ENCODE data around the gene PTTG1IP2. TPM values are rescaled to one million over a fixed set of nuclear protein-coding genes. Genes with fewer than 3 reads are reported as not detected.

The PTTG1IP2 gene
- total RNA-seq, result 4.1 TPM in 1 of 2 replicates, not detected in the other

DNA sequence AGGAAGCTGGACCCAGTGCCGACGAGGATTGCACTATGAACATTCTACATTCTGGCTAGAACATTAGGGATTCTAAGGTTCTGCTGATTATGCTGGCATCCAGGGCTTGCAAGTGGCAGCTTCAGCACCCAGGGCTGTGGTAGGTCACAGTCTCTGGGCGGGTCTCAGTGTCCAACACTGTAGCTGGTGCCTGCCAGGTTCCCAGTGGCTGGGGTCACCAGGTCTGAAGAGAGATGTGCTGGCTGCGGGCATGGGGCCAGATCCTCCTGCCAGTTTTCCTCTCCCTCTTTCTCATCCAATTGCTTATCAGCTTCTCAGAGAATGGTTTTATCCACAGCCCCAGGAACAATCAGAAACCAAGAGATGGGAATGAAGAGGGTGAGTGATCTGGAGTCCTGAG, at the start of gene PTTG1IP2:
Gene PTTG1IP2 (plus strand): TSS at position 86 of the 400 bp plus-strand sequence. CDS start 148 bp downstream, at position 234.

Other genes with a start within 250 kb of the PTTG1IP2 start
- gene CFAP69, start 224.5 kb upstream of the PTTG1IP2 start, total RNA-seq, result 1.1 and 1.9 TPM in 2 replicates
- gene FAM237B, start 148.3 kb upstream of the PTTG1IP2 start, total RNA-seq, result not detected in 2 replicates
- gene GTPBP10, start 122.9 kb upstream of the PTTG1IP2 start, total RNA-seq, result 18.8 and 20.0 TPM in 2 replicates
- gene CLDN12, start 66.2 kb upstream of the PTTG1IP2 start, total RNA-seq, result 55.8 and 62.2 TPM in 2 replicates
- 10.4 and 17.8 TPM in 2 replicates for gene CDK14, start 126.7 kb downstream of the PTTG1IP2 start, total RNA-seq